ENCODE results near the gene CLDN14.
"Not testable (repeated sequence)": the region's sequence is repeated elsewhere in the genome, so short reads cannot be mapped to it uniquely, and the experiment has no call there.

The CLDN14 gene

GRCh38 chr21:36499578-36500471 lies 19.9 kb upstream of the CLDN14 start:
- DNase-seq = no peak

- no peak for DNase-seq
Observed at GRCh38 chr21:36494557-36494956, 14.6 kb upstream of the CLDN14 start.

- no peak for DNase-seq
Observed at GRCh38 chr21:36491209-36491910, 11.4 kb upstream of the CLDN14 start.

GRCh38 chr21:36489776-36490165 lies 9.8 kb upstream of the CLDN14 start:
- no peak for DNase-seq

GRCh38 chr21:36489103-36489775 lies 9.3 kb upstream of the CLDN14 start:
- no peak for DNase-seq

- peak; percentile 45 to 55 for DNase-seq
Observed at GRCh38 chr21:36487641-36488307, 7.9 kb upstream of the CLDN14 start.

GRCh38 chr21:36486246-36486645 lies 6.3 kb upstream of the CLDN14 start:
- DNase-seq = no peak

- DNase-seq = no peak
Observed at GRCh38 chr21:36485476-36485875, 5.6 kb upstream of the CLDN14 start.

GRCh38 chr21:36483095-36483494 lies 3.2 kb upstream of the CLDN14 start:
- DNase-seq = no peak

GRCh38 chr21:36482673-36483072 lies 2.8 kb upstream of the CLDN14 start:
- DNase-seq = no peak

- DNase-seq = no peak
Observed at GRCh38 chr21:36482181-36482580, 2.3 kb upstream of the CLDN14 start.

- no peak for DNase-seq
Observed at GRCh38 chr21:36481639-36482038, 1.7 kb upstream of the CLDN14 start.

- no peak for DNase-seq
Observed at GRCh38 chr21:36480618-36481017, 696 bp upstream of the CLDN14 start.

- DNase-seq = no peak
Observed at GRCh38 chr21:36478941-36479340, 981 bp downstream of the CLDN14 start.

GRCh38 chr21:36478207-36478701 lies 1.7 kb downstream of the CLDN14 start:
- DNase-seq = no peak

GRCh38 chr21:36477559-36477958 lies 2.4 kb downstream of the CLDN14 start:
- DNase-seq = no peak

- no peak for DNase-seq
Observed at GRCh38 chr21:36477001-36477400, 2.9 kb downstream of the CLDN14 start.

- DNase-seq = not testable (repeated sequence)
Observed at GRCh38 chr21:36476541-36476940, 3.4 kb downstream of the CLDN14 start.

GRCh38 chr21:36474591-36474990 lies 5.3 kb downstream of the CLDN14 start:
- no peak for DNase-seq

- no peak for DNase-seq
Observed at GRCh38 chr21:36473203-36473602, 6.7 kb downstream of the CLDN14 start.

GRCh38 chr21:36472377-36472776 lies 7.5 kb downstream of the CLDN14 start:
- no peak for DNase-seq

- no peak for DNase-seq
Observed at GRCh38 chr21:36471254-36471723, 8.6 kb downstream of the CLDN14 start.

- no peak for DNase-seq
Observed at GRCh38 chr21:36470294-36470693, 9.6 kb downstream of the CLDN14 start.
